Chondrocyte (in vitro differentiated cells): ENCODE data around the gene SLC43A3. TPM values are rescaled to one million over a fixed set of nuclear protein-coding genes. Genes with fewer than 3 reads are reported as not detected.

Experiments
- DNase-seq: peaks from one replicate; pipeline ENCODE4 v3.0.0; 2021; ENCODE audit warnings: mixed read lengths, low spot score
- H3K27ac Mint-ChIP-seq: one replicate; pipeline ENCODE4 v1.8.0; 2021; ENCODE audit warnings: mild to moderate bottlenecking, moderate library complexity, mixed read lengths; ENCODE audit not compliant: unreplicated experiment
- H3K27me3 Mint-ChIP-seq: 2 replicates; pipeline ENCODE4 v1.8.0; 2021; ENCODE audit warnings: low read depth, mixed read lengths
- H3K36me3 Mint-ChIP-seq: 2 replicates; pipeline ENCODE4 v1.8.0; 2021; ENCODE audit warnings: low read depth, mixed read lengths
- H3K4me1 Mint-ChIP-seq: 2 replicates; pipeline ENCODE4 v1.8.0; 2021; ENCODE audit warnings: low read depth, mild to moderate bottlenecking, mixed read lengths
- H3K4me3 Mint-ChIP-seq: one replicate; pipeline ENCODE4 v1.8.0; 2021; ENCODE audit warnings: mild to moderate bottlenecking, moderate library complexity, mixed read lengths; ENCODE audit not compliant: unreplicated experiment
- H3K9me3 Mint-ChIP-seq: 2 replicates; pipeline ENCODE4 v1.8.0; 2021; ENCODE audit warnings: low read depth, mixed read lengths
- CTCF ChIP-seq: fragments of 200-600 bp; sonication (generic); IDR thresholded peaks from 2 replicates; pipeline ENCODE4 v1.5.0; 2021; ENCODE audit warnings: antibody characterized with exemption, mild to moderate bottlenecking, moderate library complexity
- total RNA-seq: library from RNA; stranded (reverse); gene quantifications from 3 replicates; pipeline ENCODE4 v1.2.1, GENCODE V29; 2021

The SLC43A3 gene
- total RNA-seq, 1 donor from 2014 or later, result 12.4 TPM

- TF ChIP-seq CTCF, result no peak
- H3K4me3 Mint-ChIP-seq, result no peak overlapping the region
Measured at GRCh38 chr11:57395905-57396623, 30.9 kb downstream of the SLC43A3 start.

GRCh38 chr11:57394203-57394965 is 32.5 kb downstream of the SLC43A3 start:
- H3K4me3 Mint-ChIP-seq, result no peak overlapping the region
- peaks cover 39% of the 10 kb centered on the region for H3K27me3 Mint-ChIP-seq
- no peak for DNase-seq
- no peaks in the 10 kb centered on the region for H3K9me3 Mint-ChIP-seq
- H3K27ac Mint-ChIP-seq, result no peak overlapping the region
- no peaks in the 10 kb centered on the region for H3K36me3 Mint-ChIP-seq
- H3K4me1 Mint-ChIP-seq, result no peaks in the 10 kb centered on the region
- no peak for TF ChIP-seq CTCF

More at GRCh38 chr11:57395905-57396623, 30.9 kb downstream of the SLC43A3 start:
- Mint-ChIP-seq H3K27me3 (peaks cover 26% of the 10 kb centered on the region), H3K36me3 (no peaks in the 10 kb centered on the region), H3K4me1 (no peaks in the 10 kb centered on the region), H3K9me3 (no peaks in the 10 kb centered on the region), H3K27ac (no peak overlapping the region)
- no peak for DNase-seq

GRCh38 chr11:57392763-57393105 is 34.2 kb downstream of the SLC43A3 start:
- TF ChIP-seq CTCF, result no peak
- Mint-ChIP-seq H3K4me1 (no peaks in the 10 kb centered on the region), H3K27ac (no peak overlapping the region), H3K4me3 (no peak overlapping the region), H3K9me3 (no peaks in the 10 kb centered on the region), H3K36me3 (no peaks in the 10 kb centered on the region), H3K27me3 (peaks cover 51% of the 10 kb centered on the region)
- DNase-seq, result no peak

- no peak for TF ChIP-seq CTCF
- no peak overlapping the region for H3K27ac Mint-ChIP-seq
- DNase-seq, result no peak
- no peaks in the 10 kb centered on the region for H3K4me1 Mint-ChIP-seq
- no peaks in the 10 kb centered on the region for H3K9me3 Mint-ChIP-seq
- no peaks in the 10 kb centered on the region for H3K36me3 Mint-ChIP-seq
- peaks cover 51% of the 10 kb centered on the region for H3K27me3 Mint-ChIP-seq
- no peak overlapping the region for H3K4me3 Mint-ChIP-seq
Measured at GRCh38 chr11:57392066-57392762, 34.7 kb downstream of the SLC43A3 start.

- Mint-ChIP-seq H3K27ac (no peak overlapping the region), H3K27me3 (peaks cover 52% of the 10 kb centered on the region)
Measured at GRCh38 chr11:57391539-57391938, 35.4 kb downstream of the SLC43A3 start.

More at GRCh38 chr11:57391539-57391938, 35.4 kb downstream of the SLC43A3 start:
- no peak for DNase-seq
- Mint-ChIP-seq H3K36me3 (no peaks in the 10 kb centered on the region), H3K4me3 (no peak overlapping the region), H3K4me1 (no peaks in the 10 kb centered on the region), H3K9me3 (no peaks in the 10 kb centered on the region)
- TF ChIP-seq CTCF, result no peak
